Neural cell (in vitro differentiated cells): Measurements from ENCODE around the gene TAF7L. TPM values are rescaled to one million over a fixed set of nuclear protein-coding genes. Genes with fewer than 3 reads are reported as not detected.

Source experiments
- H2AFZ ChIP-seq: fragments of 200-600, 300-800 bp; sonication (generic), shearing (Covaris generic); 2 replicates; pipeline ENCODE4 v1.6.0; 2014; ENCODE audit warnings: low read depth, mild to moderate bottlenecking, antibody characterized with exemption, low read length, moderate library complexity
- H3F3A ChIP-seq: fragments of 200-600 bp; shearing (Covaris generic); 2 replicates; pipeline ENCODE4 v1.6.1; 2016; ENCODE audit warnings: mild to moderate bottlenecking, moderate library complexity, mixed read lengths, antibody characterized with exemption, low read length; ENCODE audit not compliant: insufficient read depth, poor library complexity, severe bottlenecking
- H3K27ac ChIP-seq: fragments of 200-600, 300-800 bp; sonication (generic), shearing (Covaris generic); 2 replicates; pipeline ENCODE4 v1.5.1; 2014; ENCODE audit warnings: mild to moderate bottlenecking, low read length, moderate library complexity
- H3K27me3 ChIP-seq: fragments of 300-800, 200-600 bp; sonication (generic), shearing (Covaris generic); 2 replicates; pipeline ENCODE4 v1.6.0; 2014; ENCODE audit warnings: mild to moderate bottlenecking, low read depth, low read length, moderate library complexity; ENCODE audit not compliant: insufficient read depth
- H3K36me3 ChIP-seq: fragments of 300-800, 200-600 bp; sonication (generic), shearing (Covaris generic); 2 replicates; pipeline ENCODE4 v1.5.1; 2014; ENCODE audit warnings: mild to moderate bottlenecking, antibody characterized with exemption, low read length, moderate library complexity; ENCODE audit not compliant: insufficient read depth
- H3K4me2 ChIP-seq: fragments of 300-800, 200-600 bp; sonication (generic), shearing (Covaris generic); 2 replicates; pipeline ENCODE4 v1.6.0; 2014; ENCODE audit warnings: mild to moderate bottlenecking, low read length
- H3K4me3 ChIP-seq: fragments of 300-800, 200-600 bp; sonication (generic), shearing (Covaris generic); 2 replicates; pipeline ENCODE4 v1.5.1; 2014; ENCODE audit warnings: mild to moderate bottlenecking, low read length, moderate library complexity
- H3K79me2 ChIP-seq: fragments of 200-600 bp; shearing (Covaris generic); replicated peaks from 2 replicates; pipeline ENCODE4 v1.6.0; 2014; ENCODE audit warnings: mild to moderate bottlenecking, low read length, moderate library complexity; ENCODE audit not compliant: insufficient read depth
- H3K9ac ChIP-seq: fragments of 300-800, 200-600 bp; sonication (generic), shearing (Covaris generic); 2 replicates; pipeline ENCODE4 v1.6.1; 2016; ENCODE audit warnings: mild to moderate bottlenecking, low read length, mixed read lengths
- H3K9me2 ChIP-seq: fragments of 200-600 bp; shearing (Covaris generic); 2 replicates; pipeline ENCODE4 v1.6.1; 2016; ENCODE audit warnings: mild to moderate bottlenecking, low read length, mixed read lengths; ENCODE audit not compliant: insufficient read depth
- H3K9me3 ChIP-seq: fragments of 200-600, 300-800 bp; sonication (generic), shearing (Covaris generic); 2 replicates; pipeline ENCODE4 v1.6.1; 2016; ENCODE audit warnings: mild to moderate bottlenecking, mixed run types, low read length, moderate library complexity, mixed read lengths
- H4K20me1 ChIP-seq: fragments of 200-600 bp; shearing (Covaris generic); 2 replicates; pipeline ENCODE4 v1.6.1; 2016; ENCODE audit warnings: mild to moderate bottlenecking, mixed run types; ENCODE audit not compliant: insufficient read depth
- CTCF ChIP-seq: fragments of 450-650 bp; IDR thresholded peaks from 2 replicates; pipeline ENCODE4 v1.5.1; 2014; ENCODE audit warnings: antibody characterized with exemption, mild to moderate bottlenecking, moderate library complexity; ENCODE audit not compliant: poor library complexity, severe bottlenecking
- EP300 ChIP-seq: fragments of 450-650 bp; conservative IDR thresholded peaks from 2 replicates; pipeline ENCODE4 v1.6.1; 2014; ENCODE audit warnings: antibody characterized with exemption, mild to moderate bottlenecking, moderate library complexity; ENCODE audit not compliant: poor library complexity, severe bottlenecking
- EZH2 ChIP-seq: fragments of 200-600, 300-800 bp; shearing (Covaris generic), sonication (generic); IDR thresholded peaks from 2 replicates; pipeline ENCODE4 v1.6.1; 2014; ENCODE audit warnings: antibody characterized with exemption, low read length, borderline replicate concordance, mild to moderate bottlenecking; ENCODE audit not compliant: insufficient read depth, poor library complexity, severe bottlenecking
- MXI1 ChIP-seq: fragments of 450-650 bp; conservative IDR thresholded peaks from 2 replicates; pipeline ENCODE4 v1.6.1; 2014; ENCODE audit warnings: antibody characterized with exemption, mild to moderate bottlenecking; ENCODE audit not compliant: poor library complexity, severe bottlenecking
- POLR2AphosphoS5 ChIP-seq: IDR thresholded peaks from 2 replicates; pipeline ENCODE4 v1.6.1; 2012
- RAD21 ChIP-seq: fragments of 450-650 bp; conservative IDR thresholded peaks from 2 replicates; pipeline ENCODE4 v1.6.1; 2014; ENCODE audit warnings: antibody characterized with exemption, mild to moderate bottlenecking, moderate library complexity
- REST ChIP-seq: IDR thresholded peaks from 2 replicates; pipeline ENCODE4 v1.6.1; 2012; ENCODE audit warnings: borderline replicate concordance
- SMC3 ChIP-seq: fragments of 450-650 bp; conservative IDR thresholded peaks from 2 replicates; pipeline ENCODE4 v1.6.1; 2014; ENCODE audit warnings: antibody characterized with exemption, mild to moderate bottlenecking, moderate library complexity; ENCODE audit not compliant: poor library complexity
- TAF1 ChIP-seq: IDR thresholded peaks from 2 replicates; pipeline ENCODE4 v1.6.1; 2012; ENCODE audit warnings: low read depth
- polyA plus RNA-seq: library from polyadenylated mRNA; depleted of rRNA; stranded (reverse); fragments of >200 nt; gene quantifications from 2 replicates; pipeline ENCODE4 v1.2.3, GENCODE V29; 2014
- small RNA-seq, 3 experiments: library from RNA; depleted of rRNA; stranded (forward); fragments of <200 nt; gene quantifications; one replicate each; pipeline ENCODE3, GENCODE V24; 2012

TAF7L gene
- polyA plus RNA-seq, 1 donor from 2014 or later, result 0.59 TPM

GRCh38 chrX:101219116-101219863, 71.8 kb downstream of the TAF7L start, which contains the start of gene DRP2:
Gene DRP2, plus strand, starts transcription at chrX:101219786. Its CDS starts 11,862 bp downstream, at chrX:101231648.
- Histone ChIP-seq H3K27ac (peak within 1 kb of the TSS; percentile 80), H3K9me2 (no peaks in the 10 kb centered on the region), H3F3A (no peaks in the 10 kb centered on the region), H3K9me3 (no peaks in the 10 kb centered on the region), H3K27me3 (no peaks in the 10 kb centered on the region), H2AFZ (peak within 1 kb of the TSS; percentile 27), H3K4me3 (peak within 1 kb of the TSS; percentile 59), H3K79me2 (no peaks in the 10 kb centered on the region), H3K9ac (peak within 1 kb of the TSS; percentile 63), H4K20me1 (no peaks in the 10 kb centered on the region), H3K4me2 (peak within 1 kb of the TSS; percentile 41), H3K36me3 (no peaks in the 10 kb centered on the region)
- TF ChIP-seq CTCF (no peak), SMC3 (no peak), MXI1 (no peak), RAD21 (no peak), EP300 (no peak), TAF1 (no peak), POLR2AphosphoS5 (no peak), REST (no peak), EZH2 (no peak)

Small RNA genes lying within 50 kb of the gene (small RNA-seq; reads per million reads assigned to genes)
- 0 reads per million in 3 experiments for gene RNU6-934P

Other genes starting within 250 kb of the TAF7L start
- 6.0 and 6.8 TPM in 2 replicates for gene TRMT2B, start 239.2 kb downstream of the TAF7L start, polyA plus RNA-seq
- gene TMEM35A, start 212.5 kb downstream of the TAF7L start, polyA plus RNA-seq, result 244 and 252 TPM in 2 replicates
- gene CENPI, start 193.1 kb downstream of the TAF7L start, polyA plus RNA-seq, result 1.7 and 1.8 TPM in 2 replicates
- 10.0 TPM in 2 replicates for gene DRP2, start 71.5 kb downstream of the TAF7L start, polyA plus RNA-seq
- 3.1 and 7.2 TPM in 2 replicates for gene TIMM8A, start 57.4 kb upstream of the TAF7L start, polyA plus RNA-seq
- gene BTK, start 94.9 kb upstream of the TAF7L start, polyA plus RNA-seq, result not detected in 2 replicates
- 1,366 and 1,978 TPM in 2 replicates for gene RPL36A, start 99.7 kb upstream of the TAF7L start, polyA plus RNA-seq
- 39.0 and 57.5 TPM in 2 replicates for gene GLA, start 116.6 kb upstream of the TAF7L start, polyA plus RNA-seq
- gene HNRNPH2, start 116.9 kb upstream of the TAF7L start, polyA plus RNA-seq, result 136 and 167 TPM in 2 replicates
- gene ARMCX4, start 194.1 kb upstream of the TAF7L start, polyA plus RNA-seq, result 29.2 and 32.2 TPM in 2 replicates